ENCODE results near the gene ZIK1.

The ZIK1 gene
- 3.2 to 9.9 (median 7.8) reads per million in 4 donors for total RNA-seq

GRCh38 chr19:57583521-57584416 lies at the start of gene ZIK1:
TSS of gene ZIK1 (plus strand) at chr19:57584145. CDS start at chr19:57584357, 212 bp downstream.
- DNase-seq = peak; percentile 64 to 89 (median 83)

DNA sequence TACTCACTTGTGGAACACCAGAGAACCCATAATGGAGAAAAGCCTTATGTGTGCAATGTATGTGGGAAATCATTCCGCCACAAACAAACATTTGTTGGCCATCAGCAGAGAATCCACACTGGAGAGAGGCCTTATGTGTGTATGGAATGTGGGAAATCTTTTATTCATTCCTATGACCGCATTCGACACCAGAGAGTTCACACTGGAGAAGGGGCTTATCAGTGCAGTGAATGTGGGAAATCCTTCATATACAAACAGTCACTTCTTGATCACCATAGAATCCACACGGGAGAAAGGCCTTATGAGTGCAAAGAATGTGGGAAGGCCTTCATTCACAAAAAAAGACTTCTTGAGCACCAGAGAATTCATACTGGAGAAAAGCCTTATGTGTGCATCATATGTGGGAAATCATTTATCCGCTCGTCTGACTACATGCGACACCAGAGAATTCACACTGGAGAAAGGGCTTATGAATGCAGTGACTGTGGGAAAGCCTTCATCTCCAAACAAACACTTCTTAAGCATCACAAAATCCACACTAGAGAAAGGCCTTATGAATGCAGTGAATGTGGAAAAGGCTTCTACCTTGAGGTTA lies 45.9 kb upstream of the ZIK1 start:
- no peak for DNase-seq

GRCh38 chr19:57546513-57546912 lies 37.4 kb upstream of the ZIK1 start:
- no peak for DNase-seq

DNA sequence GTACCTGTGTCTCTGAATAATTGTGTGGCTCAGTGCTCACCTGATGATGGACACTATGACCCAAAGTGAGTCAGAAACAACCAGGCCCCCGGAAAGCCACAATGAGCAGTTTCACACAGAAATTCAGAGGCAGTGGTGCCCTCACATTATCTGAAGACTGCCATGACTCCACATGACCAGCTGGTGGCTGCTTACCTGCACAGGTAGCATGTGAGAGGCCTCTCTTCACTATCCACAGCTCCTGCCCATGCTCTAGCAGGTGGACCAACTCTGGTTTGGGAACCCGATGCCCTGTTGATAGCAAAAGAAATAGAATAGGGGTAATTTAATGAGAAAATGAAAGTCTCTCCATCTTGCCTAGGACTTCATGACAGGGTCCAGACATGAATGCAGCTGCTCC lies 31.5 kb upstream of the ZIK1 start:
- no peak for DNase-seq

DNA sequence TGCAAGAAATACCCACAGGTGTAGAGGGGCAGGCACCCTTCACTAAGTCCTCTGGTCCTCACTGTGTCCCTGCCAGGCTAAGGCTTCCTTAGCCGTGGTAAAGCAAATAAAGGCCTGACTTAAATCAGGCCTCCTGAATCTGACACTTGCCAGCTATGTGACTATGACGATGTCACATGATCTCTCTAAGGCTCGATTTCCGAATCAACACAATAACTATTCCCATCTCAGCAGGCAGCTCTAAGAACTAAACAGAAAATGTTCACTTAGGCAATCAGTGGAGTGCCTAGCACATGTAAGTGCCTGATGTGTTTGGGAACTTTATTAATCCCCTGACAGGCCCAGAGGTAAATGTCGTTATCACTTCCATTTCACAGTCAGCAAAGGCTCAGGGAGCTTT lies 26.3 kb upstream of the ZIK1 start:
- DNase-seq = no peak

- DNase-seq = no peak
Observed at GRCh38 chr19:57558525-57558924, 25.4 kb upstream of the ZIK1 start.

GRCh38 chr19:57559008-57559403 lies 24.9 kb upstream of the ZIK1 start:
- DNase-seq = peak in 1 of 5 donors; percentile 1

GRCh38 chr19:57559404-57560025 lies 24.4 kb upstream of the ZIK1 start, which contains the start of gene ZNF550:
TSS of gene ZNF550 (minus strand) at chr19:57559863. CDS start at chr19:57559682, 181 bp downstream.
- DNase-seq = peak; percentile 75 to 88 (median 81)

GRCh38 chr19:57560049-57560491 lies 23.9 kb upstream of the ZIK1 start:
- no peak for DNase-seq

GRCh38 chr19:57563547-57563946 lies 20.4 kb upstream of the ZIK1 start:
- DNase-seq = no peak

DNA sequence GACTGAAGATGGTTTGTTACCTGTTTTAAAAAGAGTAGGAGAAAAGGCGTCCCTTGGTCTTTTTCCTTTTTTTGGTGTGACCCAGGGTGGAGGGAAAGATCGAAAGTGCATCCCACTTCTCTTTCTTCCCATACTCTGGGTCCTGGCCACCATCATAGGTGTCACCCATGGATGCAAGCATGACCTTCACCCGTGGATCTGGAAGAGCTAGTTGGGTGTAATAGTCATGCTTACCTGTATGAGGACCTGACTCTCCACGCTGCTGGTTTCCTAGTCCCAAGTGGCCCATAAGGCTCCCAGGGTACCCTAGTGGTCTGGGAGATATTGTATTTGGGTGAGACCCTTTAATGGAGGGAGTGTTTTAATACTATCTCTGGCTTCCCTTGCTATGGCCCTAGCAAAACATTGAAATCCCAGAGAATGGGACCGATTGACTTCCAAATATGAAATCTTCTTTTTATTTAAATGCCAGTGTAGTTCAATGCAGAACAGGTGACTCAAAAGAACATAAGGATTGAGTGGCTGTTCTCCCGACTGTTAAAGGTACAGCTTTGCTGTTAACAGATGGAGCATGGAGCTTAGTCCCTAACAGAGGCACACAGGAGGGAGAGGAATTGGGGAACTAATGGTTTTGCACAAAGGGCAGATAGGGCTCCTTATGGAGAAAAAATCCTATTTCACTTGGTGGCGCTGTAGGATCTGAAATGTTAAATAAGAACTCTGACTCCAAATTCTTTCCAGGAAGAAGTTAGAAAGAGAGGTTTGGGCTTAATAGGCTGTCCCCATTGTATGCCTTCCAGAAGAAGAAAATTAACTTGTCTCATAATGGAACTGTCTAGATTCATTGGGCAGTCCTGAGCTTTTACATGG lies 17.3 kb upstream of the ZIK1 start:
- no peak for DNase-seq

GRCh38 chr19:57570707-57571106 lies 13.2 kb upstream of the ZIK1 start:
- DNase-seq = no peak

- no peak for DNase-seq
Observed at GRCh38 chr19:57572415-57572947, 11.5 kb upstream of the ZIK1 start.

DNA sequence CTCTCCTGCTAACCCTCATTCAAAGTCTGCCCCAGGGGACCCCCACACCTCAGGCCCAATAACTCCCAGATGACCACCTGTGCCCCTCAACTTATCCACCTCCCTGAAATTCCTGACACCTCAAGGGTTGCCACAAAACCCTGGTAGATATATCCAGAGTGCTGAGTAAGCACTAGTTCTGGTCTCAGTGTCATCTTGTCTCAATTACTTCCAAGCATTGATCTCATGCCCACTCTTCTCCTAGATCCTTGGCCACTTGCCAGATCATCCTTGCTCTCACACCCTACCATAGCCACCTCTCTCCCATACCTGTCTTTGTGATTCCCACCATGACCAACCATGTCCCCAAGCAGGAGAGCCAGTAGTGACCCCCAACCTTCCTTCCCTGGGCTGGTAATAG lies 7.3 kb upstream of the ZIK1 start:
- no peak for DNase-seq

- peak; percentile 88 to 98 (median 95) for DNase-seq
Observed at GRCh38 chr19:57578487-57579205, 5.3 kb upstream of the ZIK1 start, which contains the start of gene ZNF416. TSS of gene ZNF416 (minus strand) at chr19:57578911. CDS start at chr19:57578704, 207 bp downstream.

DNA sequence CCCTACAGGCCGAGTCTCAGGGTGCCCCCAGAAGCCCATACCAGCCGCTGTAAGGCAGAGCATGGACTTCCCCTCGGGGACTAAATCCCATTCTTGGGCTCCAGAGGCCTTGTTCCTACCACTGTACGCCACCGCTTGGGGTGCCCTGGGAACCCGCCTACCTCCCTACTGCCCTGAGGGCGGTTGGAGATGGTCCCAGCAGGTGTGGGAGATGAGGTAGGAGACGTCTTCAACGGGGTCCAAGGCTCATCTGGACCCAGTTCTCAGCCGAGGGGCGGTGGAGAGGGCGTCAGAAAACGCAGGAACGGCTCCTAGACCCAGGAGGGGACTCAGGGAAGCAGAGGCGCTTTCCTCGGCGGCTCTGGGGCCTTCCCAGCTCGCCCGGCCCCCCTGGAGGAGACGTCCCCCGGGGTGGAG lies 833 bp upstream of the ZIK1 start:
- no peak for DNase-seq

GRCh38 chr19:57587529-57587928 lies 3.6 kb downstream of the ZIK1 start:
- DNase-seq = no peak

DNA sequence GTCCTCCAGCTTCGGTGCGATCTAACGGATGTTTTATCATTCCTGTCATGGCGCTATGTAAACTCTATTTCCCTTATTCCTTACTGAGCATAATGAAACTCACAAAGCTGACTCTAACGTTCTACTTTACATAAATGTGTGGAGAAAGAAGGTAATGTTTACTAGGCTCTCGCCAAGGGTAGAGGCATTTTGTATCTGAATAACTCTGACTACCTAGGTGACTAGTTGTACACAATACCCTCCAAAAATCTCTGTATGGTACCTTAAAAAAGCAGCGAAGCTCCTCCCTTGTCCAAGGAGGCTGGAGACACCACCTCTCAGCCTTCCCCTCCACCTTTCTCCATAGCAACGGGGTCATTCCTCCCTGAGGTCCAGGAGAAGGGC lies 15.4 kb downstream of the ZIK1 start:
- DNase-seq = no peak

GRCh38 chr19:57599761-57600383 lies 15.9 kb downstream of the ZIK1 start, which contains the start of gene ZNF530:
TSS of gene ZNF530 (plus strand) at chr19:57599885. CDS start at chr19:57604346, 4,461 bp downstream.
- DNase-seq = peak; percentile 62 to 88 (median 73)

DNA sequence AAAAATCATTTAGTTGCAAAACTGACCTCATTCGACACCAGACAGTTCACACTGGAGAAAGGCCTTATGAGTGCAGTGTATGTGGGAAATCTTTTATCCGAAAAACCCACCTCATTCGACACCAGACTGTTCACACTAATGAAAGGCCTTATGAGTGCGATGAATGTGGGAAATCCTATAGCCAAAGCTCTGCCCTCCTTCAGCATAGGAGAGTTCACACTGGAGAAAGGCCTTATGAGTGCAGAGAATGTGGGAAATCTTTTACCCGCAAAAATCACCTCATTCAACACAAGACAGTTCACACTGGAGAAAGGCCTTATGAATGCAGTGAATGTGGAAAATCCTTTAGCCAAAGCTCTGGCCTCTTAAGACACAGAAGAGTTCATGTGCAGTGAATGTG lies 23.0 kb downstream of the ZIK1 start:
- no peak for DNase-seq

- DNase-seq = no peak
Observed at GRCh38 chr19:57611113-57611512, 27.2 kb downstream of the ZIK1 start.
